Heart right ventricle (tissue), 16 donors: ENCODE data around the gene MIEF1. TPM values are rescaled to one million over a fixed set of nuclear protein-coding genes. Genes with fewer than 3 reads are reported as not detected.
A peak's percentile ranks its signal among the peaks of the same experiment; 100 is the strongest.

Source experiments
- ATAC-seq, 8 donors: fragments of 200-7000 bp; cut with Tn5 transposase; one replicate each; pipeline ENCODE4 v1.9.1; 2020; ENCODE audit warnings: mild to moderate bottlenecking in 8 of 8, moderate library complexity in 8 of 8, moderate number of reproducible peaks in 1 of 8
- DNase-seq, 2 donors: peaks; one replicate each; pipeline ENCODE4 v3.0.0-alpha.2; 2020
- H3K27ac ChIP-seq, 10 donors: fragments of 200-600 bp; sonication (generic) in 2 of 10; one replicate each; pipeline versions ENCODE4 v1.5.0 to v1.8.0; 2020 to 2022; ENCODE audit warnings: mild to moderate bottlenecking in 3 of 10
- H3K27me3 ChIP-seq, 7 donors: fragments of 200-600 bp; one replicate each; pipeline ENCODE4 v1.8.0; 2021 to 2022; ENCODE audit warnings: mild to moderate bottlenecking in 2 of 7
- H3K36me3 ChIP-seq, 9 donors: fragments of 200-600 bp; sonication (generic) in 1 of 9; one replicate each; pipeline versions ENCODE4 v1.5.0 to v1.8.0; 2020 to 2022; ENCODE audit warnings: mild to moderate bottlenecking in 2 of 9
- H3K4me1 ChIP-seq, 9 donors: fragments of 200-600 bp; sonication (generic) in 1 of 9; one replicate each; pipeline versions ENCODE4 v1.5.0 to v1.8.0; 2020 to 2022; ENCODE audit warnings: mild to moderate bottlenecking in 4 of 9
- H3K4me3 ChIP-seq, 10 donors: fragments of 200-600 bp; sonication (generic) in 2 of 10; one replicate each; pipeline versions ENCODE4 v1.5.0 to v1.8.0; 2020 to 2022; ENCODE audit warnings: mild to moderate bottlenecking in 7 of 10, moderate library complexity in 2 of 10
- H3K9me3 ChIP-seq, 11 donors: fragments of 200-600 bp in 10 of 11; sonication (generic) in 2 of 11; one replicate each; pipeline versions ENCODE4 v1.5.0 to v1.8.0; 2013 to 2022; ENCODE audit warnings: mild to moderate bottlenecking in 2 of 11, control low read depth in 1 of 11, moderate library complexity in 1 of 11
- WGBS, 2 donors: extraction: QIAGEN DNeasy Blood & Tissue Kit; methylation state at CpG; one replicate each; pipeline ENCODE4 v1.1.7; 2013; ENCODE audit warnings: inconsistent platforms in 1 of 2; 5-methylcytosine and 5-hydroxymethylcytosine counted together
- intact Hi-C, 10 donors: fragments of 100-400 bp; cut with DNase I; formaldehyde crosslinking; loops; one replicate each; pipeline versions ENCODE4 v1.11.1 to v1.14.2; 2022
- polyA plus RNA-seq, 2 donors: library from polyadenylated mRNA; stranded (reverse); fragments of 200-250 nt; gene quantifications; one replicate each; pipeline ENCODE4 v1.2.3, GENCODE V29; 2013
- total RNA-seq, 10 donors: library from RNA; stranded (reverse); fragmentation: NEBNext Ultra II Directional in 3 of 10; extraction: Animal tissue kit (Norgen Biotek cat#: 25700) in 3 of 10; gene quantifications; one replicate each; pipeline versions ENCODE4 v1.2.1 to v1.2.4, GENCODE V29; 2021 to 2023
- TF ChIP-seq, protein P1 (sequence below), 9 donors: fragments of 200-600 bp; sonication (generic) in 2 of 9; IDR thresholded peaks; one replicate each; pipeline versions ENCODE4 v1.5.0 to v1.8.0; 2021 to 2022; ENCODE audit warnings: antibody characterized with exemption in 9 of 9, mild to moderate bottlenecking in 5 of 9, moderate library complexity in 1 of 9
- donor health status: Arrhythmogenic right ventricular cardiomyopathy.
- donor health status: ischemic (EF 13 %, LVEDD 7.1; RV severe dilation, severe dysfunction).
- donor health status: healthy with polysubstance abuse.
- donor health status: DM: no; HTN: yes; CAD: no.
- donor health status: DM: no; HTN: no; CAD: no.
- donor health status: ischemic (EF 25% LVEDD 6.9; RV normal size, moderate dysfunction).
- donor health status: ischemic (EF 25% LVEDD 5.7; RV mildly dilated, moderate dysfunction).
- donor health status: healthy.
- donor health status: DM: yes; HTN: yes; CAD: no.
- donor health status: Ischemic cardiomyopathy.
- donor health status: ischemic (EF 35%, LVEDD 5.7; RV mildly dilated, moderate dysfunction).
- donor health status: nonischemic (EF 11% LVEDD 7.7; RV severe dilation, severe dysfunction).
- donor health status: DM: yes; HTN: yes; CAD: no.
- donor health status: PGD.
- donor health status: ischemic (EF 29% LVEDD 5.4; RV normal size, mild dysfunction).
- donor health status: nonischemic (EF 23%, LVEDD 6.1; RV moderate dilation, normal function).

The MIEF1 gene
- total and polyA plus RNA-seq, 12 donors: 7.0 to 35.8 (median 17.0) TPM

DNA sequence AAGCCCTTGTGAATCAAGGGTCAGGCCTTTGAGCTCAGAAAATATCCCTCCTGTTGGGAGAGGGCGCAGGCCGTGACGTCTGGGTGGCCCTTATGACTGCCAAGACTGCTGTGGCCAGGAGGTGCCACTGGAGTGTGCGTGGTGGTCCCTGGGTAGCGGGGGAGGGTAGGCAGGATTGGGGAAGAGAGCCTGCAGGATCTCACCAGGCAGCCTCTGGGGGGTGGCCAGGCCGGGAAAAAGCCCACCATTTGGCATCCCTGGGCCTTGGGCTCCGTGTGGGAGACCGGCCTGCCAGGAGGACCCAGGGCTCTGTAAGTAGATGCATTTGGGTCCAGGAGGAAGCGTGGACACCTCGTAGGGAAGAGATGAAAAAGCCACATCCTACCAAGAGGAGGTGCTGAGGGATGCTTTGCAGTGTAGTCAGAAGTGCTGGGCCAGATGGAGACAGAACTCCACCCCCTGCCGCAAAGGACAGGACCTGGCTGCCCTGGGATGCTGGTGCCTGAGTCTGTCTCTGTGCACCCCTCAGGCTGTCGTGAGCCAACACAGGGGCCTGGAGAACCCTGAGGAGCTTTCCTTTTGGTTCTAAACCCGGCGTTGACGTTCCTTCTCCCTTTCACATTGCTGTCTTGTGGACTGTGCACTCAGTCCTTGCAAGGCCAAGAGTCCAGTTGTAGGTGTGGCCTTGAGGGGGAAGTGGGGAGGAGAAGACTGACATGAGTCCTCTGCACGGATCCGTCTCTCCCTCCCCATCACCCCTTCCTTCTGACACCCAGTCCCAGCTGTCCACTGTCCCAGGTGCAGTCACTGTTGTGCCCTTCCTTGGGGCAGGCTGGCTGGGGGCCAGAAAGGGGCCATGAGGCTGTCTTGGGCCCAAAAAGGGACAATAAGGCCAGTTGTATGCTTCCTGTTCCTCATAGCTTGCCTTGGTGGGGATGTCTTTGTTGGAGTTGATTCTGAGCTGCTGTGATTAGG lies 12.7 kb upstream of the MIEF1 start:
- ATAC-seq (peak in 1 of 8 donors; percentile 14), DNase-seq (no peak)
- Histone ChIP-seq H3K4me1 (peaks cover 0 to 25% (median 4%) of the 10 kb centered on the region in 9 donors), H3K27me3 (no peaks in the 10 kb centered on the region), H3K4me3 (no peak overlapping the region), H3K27ac (peak overlapping the region in 1 of 10 donors; percentile 2), H3K36me3 (peaks cover 0 to 16% (median 0%) of the 10 kb centered on the region in 9 donors), H3K9me3 (no peaks in the 10 kb centered on the region)
- 84% methylated on average over 17 of the region's 17 CpGs for WGBS, 2 donors
- TF ChIP-seq, protein P1, sequence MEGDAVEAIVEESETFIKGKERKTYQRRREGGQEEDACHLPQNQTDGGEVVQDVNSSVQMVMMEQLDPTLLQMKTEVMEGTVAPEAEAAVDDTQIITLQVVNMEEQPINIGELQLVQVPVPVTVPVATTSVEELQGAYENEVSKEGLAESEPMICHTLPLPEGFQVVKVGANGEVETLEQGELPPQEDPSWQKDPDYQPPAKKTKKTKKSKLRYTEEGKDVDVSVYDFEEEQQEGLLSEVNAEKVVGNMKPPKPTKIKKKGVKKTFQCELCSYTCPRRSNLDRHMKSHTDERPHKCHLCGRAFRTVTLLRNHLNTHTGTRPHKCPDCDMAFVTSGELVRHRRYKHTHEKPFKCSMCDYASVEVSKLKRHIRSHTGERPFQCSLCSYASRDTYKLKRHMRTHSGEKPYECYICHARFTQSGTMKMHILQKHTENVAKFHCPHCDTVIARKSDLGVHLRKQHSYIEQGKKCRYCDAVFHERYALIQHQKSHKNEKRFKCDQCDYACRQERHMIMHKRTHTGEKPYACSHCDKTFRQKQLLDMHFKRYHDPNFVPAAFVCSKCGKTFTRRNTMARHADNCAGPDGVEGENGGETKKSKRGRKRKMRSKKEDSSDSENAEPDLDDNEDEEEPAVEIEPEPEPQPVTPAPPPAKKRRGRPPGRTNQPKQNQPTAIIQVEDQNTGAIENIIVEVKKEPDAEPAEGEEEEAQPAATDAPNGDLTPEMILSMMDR (IDR thresholded peaks at IDR 0.05): no peak
- intact Hi-C loops: loop anchor here in 6 of 10 donors (5.0 to 10.0 kb wide), 4 partner anchors 38 to 55 kb away; partner anchors contain the start of gene RPS19BP1 (in 2 of the 6)

- ATAC-seq (peak; percentile 85 to 92 (median 88)), DNase-seq (peak; percentile 74 to 81)
- WGBS, 2 donors: 43 to 44% methylated on average over 13 of the region's 13 CpGs
- H3K4me1 ChIP-seq: peaks cover 0 to 31% (median 4%) of the 10 kb centered on the region in 9 donors
- no peak overlapping the region for H3K4me3 ChIP-seq
- H3K9me3 ChIP-seq: no peaks in the 10 kb centered on the region
- intact Hi-C loops: loop anchor here in 6 of 10 donors (5.0 to 10.0 kb wide), 4 partner anchors 37 to 55 kb away; partner anchors contain the start of gene RPS19BP1 (in 2 of the 6)
- H3K27me3 ChIP-seq: no peaks in the 10 kb centered on the region
- peak overlapping the region in 1 of 10 donors; percentile 2 for H3K27ac ChIP-seq
- TF ChIP-seq, protein P1 (IDR thresholded peaks at IDR 0.05): no peak
- H3K36me3 ChIP-seq: peaks cover 0 to 16% (median 0%) of the 10 kb centered on the region in 9 donors
Measured at GRCh38 chr22:39490135-39490798, 11.8 kb upstream of the MIEF1 start.

DNA sequence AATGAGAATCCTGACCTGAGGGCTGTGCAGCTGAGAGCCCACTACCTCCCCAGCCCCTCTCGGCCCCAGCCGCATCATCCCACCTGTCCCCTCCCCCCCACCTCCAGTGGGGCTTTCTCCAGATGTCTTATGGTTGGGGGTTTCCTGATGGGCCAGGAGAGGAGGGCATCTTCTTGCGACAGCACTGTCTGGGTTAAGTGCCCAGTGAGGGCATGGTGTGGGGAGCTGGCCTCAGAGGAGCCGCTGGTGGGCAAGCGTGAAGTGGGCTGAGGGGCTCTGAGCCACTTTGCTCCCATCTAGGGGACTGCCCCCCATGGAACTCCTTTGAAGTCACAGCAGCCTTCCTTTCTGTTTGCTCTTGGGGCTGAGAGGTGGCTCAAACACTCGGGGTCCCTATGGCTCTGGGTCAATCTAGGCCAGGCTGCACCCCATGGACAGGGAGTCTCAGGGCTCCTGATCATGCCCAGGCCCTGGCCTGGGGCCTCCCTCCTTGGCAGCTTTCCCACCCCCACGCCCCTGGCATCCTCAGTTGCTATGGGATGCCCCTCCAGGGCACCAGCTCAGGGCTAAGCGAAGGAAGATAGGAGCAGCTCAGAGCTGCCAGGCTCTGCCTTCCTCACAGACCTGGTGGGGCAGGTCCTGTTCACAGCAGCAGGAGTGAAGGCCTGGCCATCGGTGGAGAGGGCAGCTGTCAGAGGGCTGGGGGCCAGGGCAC lies 11.0 kb upstream of the MIEF1 start:
- peaks cover 0 to 16% (median 0%) of the 10 kb centered on the region in 9 donors for H3K36me3 ChIP-seq
- DNase-seq (no peak), ATAC-seq (no peak)
- no peaks in the 10 kb centered on the region for H3K9me3 ChIP-seq
- no peak overlapping the region for H3K27ac ChIP-seq
- H3K4me3 ChIP-seq: no peak overlapping the region
- intact Hi-C loops: loop anchor here in 6 of 10 donors (5.0 to 10.0 kb wide), 4 partner anchors 36 to 56 kb away; partner anchors contain the start of gene RPS19BP1 (in 2 of the 6)
- H3K27me3 ChIP-seq: no peaks in the 10 kb centered on the region
- TF ChIP-seq, protein P1 (IDR thresholded peaks at IDR 0.05): no peak
- H3K4me1 ChIP-seq: peaks cover 0 to 34% (median 4%) of the 10 kb centered on the region in 9 donors
- 81% methylated on average over 9 of the region's 9 CpGs for WGBS, 2 donors
